GM18951 (cell line): Measurements from ENCODE around the gene ZBTB43.

Experiments used
- POLR2A ChIP-seq: IDR thresholded peaks from 4 replicates; pipeline ENCODE4 v1.6.1; 2011; ENCODE audit warnings: mild to moderate bottlenecking; ENCODE audit not compliant: insufficient read length, insufficient read depth; ENCODE audit errors: extremely low read depth
- in situ Hi-C: fragments of 300-500 bp; cut with MboI; formaldehyde crosslinking; loops from one replicate; pipeline ENCODE4 v1.12.0; 2022; ENCODE audit warnings: low sequenced_read_pairs, mixed read lengths, inconsistent platforms; ENCODE audit not compliant: unreplicated experiment

Gene ZBTB43

DNA sequence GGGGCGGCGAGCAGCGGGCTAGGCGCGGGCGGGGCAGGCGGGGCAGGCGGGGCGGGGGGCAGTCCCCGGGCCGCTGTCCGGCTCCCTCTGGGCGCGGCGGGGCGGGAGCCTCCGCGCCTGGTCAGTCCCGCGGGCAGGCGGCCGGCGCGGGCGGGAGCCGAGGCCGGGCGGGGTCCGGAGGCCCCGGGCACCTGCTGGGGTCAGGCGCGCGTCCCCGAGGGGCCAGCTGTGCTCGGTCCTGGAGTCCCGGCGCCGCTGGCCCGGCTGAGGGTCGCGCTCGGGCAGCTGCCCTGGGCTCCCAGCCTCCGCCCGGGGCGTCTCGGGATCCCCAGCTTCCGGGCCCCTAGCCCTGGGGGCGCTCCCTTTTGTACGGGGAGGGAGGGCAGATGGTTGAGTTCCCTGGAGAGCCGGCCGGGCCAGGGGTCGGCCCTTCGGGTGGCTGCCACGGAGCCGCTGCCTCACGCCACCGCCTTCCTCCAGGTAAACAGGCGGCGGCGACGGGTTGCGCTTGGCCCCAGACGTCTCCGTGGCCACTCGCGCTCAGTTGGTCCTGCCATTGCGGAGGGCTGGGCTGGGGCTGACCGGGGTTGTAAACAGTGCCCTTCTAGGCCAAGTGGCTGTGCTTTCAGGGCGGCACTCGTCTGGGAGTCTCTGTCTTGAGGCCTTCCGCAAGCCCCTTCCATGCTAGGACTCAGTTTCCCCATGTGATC lies 56.1 kb downstream of the ZBTB43 start:
- TF ChIP-seq POLR2A, result no peak
- in situ Hi-C loops, result no loop called here

DNA sequence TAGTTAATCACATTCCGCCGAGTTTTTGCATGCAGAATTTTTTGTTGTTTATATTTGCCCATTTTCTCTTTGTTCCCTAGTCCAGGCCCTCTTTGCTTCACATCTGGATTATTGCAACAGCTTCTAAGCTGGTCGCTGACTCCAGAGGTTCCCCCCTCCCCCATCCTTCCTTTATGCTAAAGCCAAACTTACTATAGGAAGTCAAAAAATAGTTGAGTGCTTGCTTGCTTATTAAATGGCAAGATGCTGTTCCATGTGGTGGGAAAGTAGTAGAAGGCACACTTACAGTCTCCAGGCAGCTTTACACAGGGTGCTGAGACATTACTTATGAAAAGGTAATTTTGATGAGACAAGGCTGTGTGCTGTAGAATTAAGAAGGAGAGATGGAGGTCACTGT lies 56.9 kb downstream of the ZBTB43 start:
- no peak for TF ChIP-seq POLR2A
- in situ Hi-C loops, result no loop called here

DNA sequence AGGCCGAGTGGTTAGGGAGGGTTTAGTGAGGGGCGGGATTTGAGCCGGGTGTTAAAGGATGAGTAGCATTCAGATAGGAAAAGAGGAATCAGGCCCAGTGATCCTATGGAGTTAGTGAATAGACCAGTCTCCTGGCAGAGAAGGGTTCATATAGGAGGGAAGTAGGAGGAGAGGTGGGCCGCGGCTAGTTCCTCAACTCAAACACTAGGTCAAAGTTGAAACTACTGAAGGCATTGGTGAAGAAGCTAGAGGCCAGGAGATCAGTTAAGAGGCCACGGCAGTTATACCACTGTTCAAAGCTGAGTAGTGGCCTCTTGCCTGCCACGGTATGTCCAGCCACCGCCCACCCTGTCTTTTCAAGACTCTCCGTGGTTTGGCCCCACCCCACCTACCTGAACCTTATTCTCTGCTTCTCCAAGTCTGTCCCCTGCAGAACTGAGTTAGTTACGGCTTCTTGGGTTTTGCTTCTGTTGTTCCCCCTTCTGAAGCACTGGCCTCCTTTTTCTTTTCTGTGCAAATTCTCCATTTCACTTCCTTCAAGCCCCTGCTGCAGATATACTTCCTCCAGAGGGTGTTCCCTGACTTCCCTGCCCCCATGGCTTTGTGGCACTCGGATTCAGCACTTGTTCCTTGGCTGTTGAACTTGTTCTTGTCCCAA lies 57.4 kb downstream of the ZBTB43 start:
- no peak for TF ChIP-seq POLR2A
- in situ Hi-C loops, result no loop called here

DNA sequence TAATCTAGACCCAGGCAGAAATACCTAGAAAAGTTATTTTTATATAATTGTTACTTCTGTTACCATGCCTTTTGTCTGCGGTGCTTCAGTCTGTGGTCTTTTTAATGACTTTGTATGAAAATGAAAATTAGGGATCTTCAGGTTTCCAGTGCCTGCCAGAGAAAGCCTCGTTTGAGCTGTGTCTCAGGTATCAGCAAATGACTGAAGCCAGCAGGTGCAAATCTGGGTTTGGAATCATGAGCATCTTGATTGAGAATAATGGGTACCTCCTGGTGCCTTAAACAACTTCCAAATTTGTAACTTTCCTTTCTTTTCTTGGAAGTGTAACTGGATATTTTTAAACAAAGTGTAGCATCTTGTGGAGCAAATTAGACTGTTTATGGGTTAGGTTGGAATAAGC lies 59.9 kb downstream of the ZBTB43 start:
- no peak for TF ChIP-seq POLR2A
- in situ Hi-C loops, result no loop called here

DNA sequence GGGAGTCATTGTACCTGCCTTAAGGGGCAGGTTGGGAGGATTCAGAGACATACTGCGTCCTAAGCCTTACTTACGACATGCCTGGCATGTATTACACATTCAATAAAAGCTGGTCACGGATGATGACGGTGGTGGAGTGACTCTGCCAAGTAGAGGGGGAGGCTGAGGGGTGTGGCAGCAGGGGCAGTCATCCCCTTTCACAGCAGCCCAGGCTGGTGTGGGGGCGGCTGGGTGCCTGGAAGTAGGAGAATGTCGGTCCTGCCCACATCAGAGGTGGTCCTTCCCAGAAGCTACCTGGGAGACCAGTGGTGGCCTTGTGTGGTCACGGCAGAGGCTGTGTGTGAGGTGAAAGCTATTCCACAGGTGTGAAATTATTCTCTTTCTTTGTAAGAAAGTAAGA lies 64.5 kb downstream of the ZBTB43 start:
- in situ Hi-C loops, result no loop called here
- no peak for TF ChIP-seq POLR2A

DNA sequence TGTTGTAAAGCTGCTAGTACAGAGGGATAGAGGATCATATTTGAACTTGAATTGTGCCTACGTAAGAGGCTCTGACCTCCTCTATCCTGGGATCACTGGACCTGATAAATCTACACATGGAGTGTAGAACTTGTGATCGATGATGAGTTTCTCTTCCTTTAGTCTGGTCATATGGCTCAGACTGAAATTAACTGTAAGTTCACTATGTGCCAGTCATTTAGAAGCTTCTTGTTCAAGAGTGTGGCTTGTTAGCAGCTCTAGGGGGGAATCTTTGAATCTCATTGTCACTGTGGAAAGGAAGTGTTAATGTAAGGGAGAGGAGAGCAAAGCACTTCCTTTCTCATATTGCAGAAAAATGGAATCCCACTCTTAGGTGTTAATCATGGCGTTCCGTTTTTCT lies 67.7 kb downstream of the ZBTB43 start:
- in situ Hi-C loops, result no loop called here

DNA sequence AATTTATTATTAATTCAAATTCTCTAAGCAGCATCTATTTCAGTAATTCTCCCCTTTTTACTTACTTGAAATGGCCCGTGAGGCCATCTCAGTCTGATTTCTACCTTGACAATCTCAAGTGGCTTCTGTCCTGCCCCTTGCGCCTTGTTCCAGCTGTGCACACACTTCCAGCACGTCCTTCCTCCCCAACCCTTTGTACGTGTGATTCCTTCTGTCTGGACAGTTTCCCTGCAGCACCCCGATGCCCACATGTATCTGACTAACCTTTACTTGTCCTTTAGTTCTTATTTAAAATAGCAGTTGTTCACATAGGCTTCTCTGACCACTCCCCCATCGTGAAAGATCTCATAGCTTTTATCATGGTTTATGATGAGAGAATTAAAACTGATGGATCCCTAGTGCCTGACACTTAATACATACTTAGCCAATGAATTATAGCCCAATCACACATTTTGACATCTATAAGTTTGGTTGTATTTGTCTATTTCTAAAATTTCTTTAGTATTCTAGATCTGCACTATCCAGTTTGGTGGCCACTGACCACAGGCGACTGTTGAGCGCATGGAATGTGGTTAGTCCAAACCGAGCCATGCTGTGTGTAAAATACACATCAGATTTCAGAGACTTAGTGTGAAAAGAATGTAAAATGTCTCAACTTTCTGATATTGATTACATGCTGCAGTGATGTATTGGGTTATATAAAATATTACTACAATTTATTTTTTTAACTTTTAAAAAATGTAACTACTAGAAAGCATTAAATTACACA lies 69.9 kb downstream of the ZBTB43 start:
- in situ Hi-C loops, result no loop called here
- TF ChIP-seq POLR2A, result no peak

More for the DNA sequence above, 67.7 kb downstream of the ZBTB43 start:
- TF ChIP-seq POLR2A, result no peak

DNA sequence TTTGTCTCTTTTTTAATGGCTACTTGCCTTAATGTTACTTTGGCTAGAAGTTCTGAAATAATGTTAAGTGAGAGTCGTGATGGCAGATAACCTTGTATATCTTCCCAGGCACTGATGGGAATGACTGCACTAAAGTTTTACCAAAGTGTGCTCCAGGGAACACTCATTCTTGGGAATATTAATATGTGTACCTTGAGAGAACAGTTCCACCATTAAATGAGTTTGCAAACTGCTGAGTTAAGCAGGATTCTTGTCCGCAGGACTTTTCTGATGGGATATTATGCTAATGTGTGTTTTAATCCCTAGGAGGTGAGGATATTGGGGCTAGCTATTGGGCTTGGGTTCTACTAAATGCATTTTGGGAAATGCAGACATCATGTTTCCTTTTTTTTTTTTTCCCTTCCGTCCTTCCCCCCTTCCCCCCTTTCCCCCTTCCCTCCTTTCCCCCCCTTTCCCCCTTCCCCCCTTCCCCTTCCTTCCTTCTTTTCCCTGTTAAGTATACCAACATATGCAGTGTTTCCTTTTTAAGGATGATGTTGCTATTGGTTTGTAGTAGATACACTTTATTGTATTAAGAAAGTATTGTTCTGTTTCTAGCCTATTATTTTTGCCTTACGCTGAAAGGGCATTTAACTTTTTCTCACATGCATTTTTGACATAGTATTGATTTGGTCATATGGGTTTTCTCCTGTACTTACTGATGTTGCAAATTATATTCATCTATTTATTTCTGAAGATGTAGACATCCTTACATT lies 71.1 kb downstream of the ZBTB43 start:
- in situ Hi-C loops, result no loop called here
- no peak for TF ChIP-seq POLR2A

DNA sequence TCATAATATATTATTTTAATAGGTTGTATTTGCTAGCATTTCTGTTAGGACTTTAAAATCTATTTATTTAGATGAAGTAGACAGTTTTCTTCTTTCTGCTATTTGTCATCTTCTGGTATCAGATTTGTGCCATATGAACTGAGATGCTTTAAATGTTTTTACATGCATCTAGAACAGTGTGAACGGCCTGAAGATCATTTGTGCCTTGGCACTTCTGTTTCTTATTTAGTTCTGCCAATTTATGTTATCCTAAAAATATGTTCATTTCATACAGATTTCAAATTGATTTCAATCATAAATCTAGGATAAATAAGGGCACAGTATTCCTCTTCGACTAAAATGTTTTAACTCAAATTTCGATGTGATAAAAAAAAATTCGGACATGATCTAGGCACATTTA lies 71.7 kb downstream of the ZBTB43 start:
- no peak for TF ChIP-seq POLR2A
- in situ Hi-C loops, result no loop called here

DNA sequence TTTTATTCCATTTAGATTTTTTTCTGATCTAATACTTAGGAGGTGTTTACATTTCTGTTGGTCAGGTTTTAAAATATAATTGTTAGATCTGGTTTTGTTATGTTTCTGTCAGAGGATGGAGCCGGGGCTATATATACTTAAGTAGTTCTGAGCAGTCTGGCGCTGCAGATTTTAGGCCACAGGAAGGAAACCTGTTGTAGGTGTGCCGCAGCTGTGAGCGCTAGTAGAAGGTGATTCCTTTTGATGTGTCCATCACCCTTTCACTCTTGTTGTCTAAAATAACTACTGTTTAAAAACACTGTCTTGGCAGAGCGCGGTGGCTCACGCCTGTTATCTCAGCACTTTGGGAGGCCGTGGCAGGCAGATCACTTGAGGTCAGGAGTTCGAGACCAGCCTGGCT lies 72.6 kb downstream of the ZBTB43 start:
- in situ Hi-C loops, result no loop called here
- no peak for TF ChIP-seq POLR2A

DNA sequence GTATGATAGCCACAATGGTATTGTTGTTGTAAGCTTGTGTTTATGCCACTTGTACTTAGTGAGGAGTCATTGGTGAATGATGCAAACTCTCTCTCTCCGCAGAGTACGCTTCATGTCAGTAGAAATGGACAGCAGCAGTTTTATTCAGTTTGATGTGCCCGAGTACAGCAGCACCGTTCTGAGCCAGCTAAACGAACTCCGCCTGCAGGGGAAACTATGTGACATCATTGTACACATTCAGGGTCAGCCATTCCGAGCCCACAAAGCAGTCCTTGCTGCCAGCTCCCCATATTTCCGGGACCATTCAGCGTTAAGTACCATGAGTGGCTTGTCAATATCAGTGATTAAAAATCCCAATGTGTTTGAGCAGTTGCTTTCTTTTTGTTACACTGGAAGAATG lies 74.4 kb downstream of the ZBTB43 start:
- TF ChIP-seq POLR2A, result no peak
- in situ Hi-C loops, result no loop called here

DNA sequence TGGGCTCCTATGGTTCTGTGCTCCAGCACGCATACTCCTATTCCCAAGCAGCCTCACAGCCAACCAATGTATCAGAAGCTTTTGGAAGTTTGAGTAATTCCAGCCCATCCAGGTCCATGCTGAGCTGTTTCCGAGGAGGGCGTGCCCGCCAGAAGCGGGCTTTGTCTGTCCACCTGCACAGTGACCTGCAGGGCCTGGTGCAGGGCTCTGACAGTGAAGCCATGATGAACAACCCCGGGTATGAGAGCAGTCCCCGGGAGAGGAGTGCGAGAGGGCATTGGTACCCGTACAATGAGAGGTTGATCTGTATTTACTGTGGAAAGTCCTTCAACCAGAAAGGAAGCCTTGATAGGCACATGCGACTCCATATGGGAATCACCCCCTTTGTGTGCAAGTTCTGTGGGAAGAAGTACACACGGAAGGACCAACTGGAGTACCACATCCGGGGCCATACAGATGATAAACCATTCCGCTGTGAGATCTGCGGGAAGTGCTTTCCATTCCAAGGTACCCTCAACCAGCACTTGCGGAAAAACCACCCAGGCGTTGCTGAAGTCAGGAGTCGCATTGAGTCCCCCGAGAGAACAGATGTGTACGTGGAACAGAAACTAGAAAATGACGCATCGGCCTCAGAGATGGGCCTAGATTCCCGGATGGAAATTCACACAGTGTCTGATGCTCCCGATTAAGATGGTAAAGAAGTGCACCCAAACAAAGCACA lies 75.5 kb downstream of the ZBTB43 start:
- in situ Hi-C loops, result no loop called here
- TF ChIP-seq POLR2A, result no peak
